B cell (primary cell): ENCODE results near the gene SLPI. TPM values are rescaled to one million over a fixed set of nuclear protein-coding genes. Genes with fewer than 3 reads are reported as not detected.

ENCODE experiments used
- ATAC-seq: fragments of 200-7000 bp; cut with Tn5 transposase; one replicate; pipeline ENCODE4 v1.10.0; 2021; ENCODE audit warnings: low read depth, mild to moderate bottlenecking, moderate number of reproducible peaks, moderate library complexity
- CTCF ChIA-PET: fragments of 350-600 bp; sonication (Branson Sonifier 250); formaldehyde crosslinking; loops from one replicate; lab custom pipeline; 2021; ENCODE audit warnings: antibody characterized with exemption, inconsistent platforms; lab: Charles Lee
- POLR2A ChIA-PET: fragments of 350-600 bp; sonication (Branson Sonifier 250); formaldehyde crosslinking; loops from one replicate; lab custom pipeline; 2021; ENCODE audit warnings: antibody characterized with exemption; lab: Charles Lee
- DNase-seq: peaks from one replicate; pipeline ENCODE4 v3.0.0; 2013
- H2AFZ ChIP-seq: 2 replicates; pipeline ENCODE4 v1.6.1; 2012; ENCODE audit warnings: mild to moderate bottlenecking, low read depth, low read length; ENCODE audit not compliant: insufficient read depth, poor library complexity, severe bottlenecking
- H3K27ac ChIP-seq, 2 donors: 1 replicate in 1 of 2; 2 replicates in 1 of 2; pipeline ENCODE4 v1.5.1; 2012 to 2013; ENCODE audit warnings: low read length in 2 of 2, mild to moderate bottlenecking in 2 of 2, moderate library complexity in 1 of 2
- H3K27me3 ChIP-seq, 4 experiments: fragments of 200-600 bp in 1 of 4; sonication (generic) in 1 of 4; replicated peaks in 1 of 4; 1 replicate in 2 of 4; 2 replicates in 2 of 4; pipeline versions ENCODE4 v1.6.1 to v1.7.0; 2013 to 2016; ENCODE audit warnings: low read length in 3 of 4, mild to moderate bottlenecking in 2 of 4, mixed read lengths in 1 of 4, moderate library complexity in 1 of 4; ENCODE audit not compliant: insufficient read depth in 4 of 4, control insufficient read depth in 3 of 4; ENCODE audit errors: control extremely low read depth in 1 of 4
- H3K36me3 ChIP-seq, 2 experiments: replicated peaks in 1 of 2; 1 replicate in 1 of 2; 2 replicates in 1 of 2; pipeline versions ENCODE4 v1.6.1 to v1.7.1; 2013; ENCODE audit warnings: low read length in 1 of 2; ENCODE audit not compliant: insufficient read depth in 2 of 2, control insufficient read depth in 1 of 2; ENCODE audit errors: control extremely low read depth in 1 of 2, extremely low read depth in 1 of 2
- H3K4me1 ChIP-seq, 2 donors: fragments of 200-600 bp in 1 of 2; sonication (generic) in 1 of 2; 1 replicate in 1 of 2; 2 replicates in 1 of 2; pipeline versions ENCODE4 v1.5.1 to v1.6.1; 2013 to 2017; ENCODE audit warnings: low read length in 2 of 2; ENCODE audit not compliant: control insufficient read depth in 2 of 2, insufficient read depth in 2 of 2
- H3K4me2 ChIP-seq: replicated peaks from 2 replicates; pipeline ENCODE3; 2012; ENCODE audit warnings: mild to moderate bottlenecking, low read depth, low read length; ENCODE audit not compliant: poor library complexity, severe bottlenecking
- H3K4me3 ChIP-seq, 5 experiments: fragments of 200-600 bp in 1 of 5; sonication (generic) in 1 of 5; 1 replicate in 3 of 5; 2 replicates in 2 of 5; pipeline versions ENCODE4 v1.5.1 to v1.7.0; 2011 to 2016; ENCODE audit warnings: low read length in 4 of 5, mild to moderate bottlenecking in 4 of 5, low read depth in 2 of 5, control low read depth in 1 of 5, moderate library complexity in 1 of 5; ENCODE audit not compliant: insufficient read depth in 1 of 5; ENCODE audit errors: control extremely low read depth in 1 of 5, extremely low read depth in 1 of 5
- H3K79me2 ChIP-seq: fragments of 200-600 bp; sonication (generic); one replicate; pipeline ENCODE4 v1.6.0; 2016; ENCODE audit warnings: low read length; ENCODE audit not compliant: control insufficient read depth, insufficient read depth
- H3K9ac ChIP-seq: fragments of 200-600 bp; sonication (generic); 2 replicates; pipeline ENCODE4 v1.6.1; 2017; ENCODE audit warnings: mild to moderate bottlenecking, low read length, moderate library complexity
- H3K9me3 ChIP-seq, 3 donors: one replicate each; pipeline versions ENCODE4 v1.6.1 to v1.7.1; 2013; ENCODE audit warnings: low read length in 2 of 3; ENCODE audit not compliant: control insufficient read depth in 2 of 3, insufficient read depth in 1 of 3; ENCODE audit errors: control extremely low read depth in 1 of 3
- H4K20me1 ChIP-seq: 2 replicates; pipeline ENCODE4 v1.6.0; 2012; ENCODE audit warnings: mild to moderate bottlenecking, low read length; ENCODE audit not compliant: insufficient read depth, control insufficient read depth, poor library complexity, severe bottlenecking
- H3K27ac Mint-ChIP-seq: one replicate; pipeline ENCODE4 v1.8.0; 2021; ENCODE audit warnings: mixed read lengths
- H3K27me3 Mint-ChIP-seq: one replicate; pipeline ENCODE4 v1.8.0; 2021; ENCODE audit warnings: mixed read lengths
- H3K4me1 Mint-ChIP-seq: one replicate; pipeline ENCODE4 v1.8.0; 2021; ENCODE audit warnings: mixed read lengths
- H3K4me3 Mint-ChIP-seq: one replicate; pipeline ENCODE4 v1.8.0; 2021; ENCODE audit warnings: mixed read lengths
- H3K9me3 Mint-ChIP-seq: one replicate; pipeline ENCODE4 v1.8.0; 2022; ENCODE audit warnings: mixed read lengths; ENCODE audit not compliant: insufficient read depth
- EZH2 ChIP-seq: IDR thresholded peaks from 2 replicates; pipeline ENCODE4 v1.6.1; 2012; ENCODE audit warnings: borderline replicate concordance, low read depth, mild to moderate bottlenecking, moderate library complexity, low read length; ENCODE audit not compliant: insufficient read depth, poor library complexity, severe bottlenecking
- WGBS: methylation state at CpG from one replicate; pipeline ENCODE4 v1.1.5; 2013; ENCODE audit warnings: missing lambda C conversion rate; ENCODE audit not compliant: insufficient coverage; 5-methylcytosine and 5-hydroxymethylcytosine counted together
- intact Hi-C: fragments of 100-400 bp; cut with micrococcal nuclease; formaldehyde crosslinking; loops from one replicate; pipeline ENCODE4 v1.10.0; 2022
- polyA plus RNA-seq: library from polyadenylated mRNA; depleted of rRNA; stranded (reverse); fragments of >200 nt; gene quantifications from 2 replicates; pipeline ENCODE4 v1.2.3, GENCODE V29; 2012
- total RNA-seq, 2 donors: library from RNA; stranded (reverse); fragments of 120-200 nt in 1 of 2; gene quantifications; 1 replicate in 1 of 2; 2 replicates in 1 of 2; pipeline versions ENCODE4 v1.2.3 to v1.2.4, GENCODE V29; 2013 to 2022
- TF ChIP-seq, protein P1 (sequence below): fragments of 200-600 bp; IDR thresholded peaks from one replicate; pipeline ENCODE4 v1.8.0; 2022; ENCODE audit warnings: antibody characterized with exemption, mild to moderate bottlenecking

SLPI gene
- total and polyA plus RNA-seq, 2 donors (not counting 1 experiment from before 2014, with no cell fraction given), result not detected

DNA sequence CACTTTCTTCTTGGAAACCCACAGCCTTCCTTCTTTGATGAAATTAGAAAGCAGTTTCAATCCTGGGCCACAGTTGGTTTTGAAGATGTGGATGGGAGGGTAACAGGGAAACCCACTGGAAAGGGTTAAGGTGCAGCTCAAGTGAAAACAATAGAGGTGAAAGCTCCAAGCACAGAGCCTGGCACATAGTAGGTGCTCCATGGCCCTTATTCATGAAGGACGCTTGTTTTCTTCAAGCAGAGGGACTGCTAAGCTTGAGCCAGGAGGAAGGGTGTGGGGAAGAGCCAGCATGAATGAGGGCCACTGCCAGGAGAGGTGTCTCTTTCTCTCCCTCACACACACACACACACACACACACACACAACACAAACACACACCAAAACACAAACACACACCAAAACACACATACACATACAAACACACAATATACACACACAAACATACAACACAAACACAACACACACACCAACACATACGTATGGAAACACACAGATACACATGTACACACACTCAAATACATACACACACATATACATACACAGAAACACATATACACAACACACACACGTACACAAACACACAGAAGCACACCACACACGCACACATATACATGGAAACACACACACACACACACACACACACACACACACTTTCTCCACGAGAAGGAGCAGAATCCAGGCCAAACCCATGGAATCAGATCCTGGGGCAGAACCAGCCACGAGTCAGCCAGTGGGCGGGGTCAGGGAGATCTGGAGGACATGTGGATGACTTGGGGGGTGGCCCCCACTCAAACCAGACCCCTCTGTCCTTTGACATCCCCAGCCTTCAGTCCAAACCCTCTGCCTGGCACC, 28.6 kb upstream of the SLPI start:
- Histone ChIP-seq H2AFZ (no peak overlapping the region), H3K27ac (no peak overlapping the region), H4K20me1 (no peaks in the 10 kb centered on the region), H3K9me3 (no peaks in the 10 kb centered on the region), H3K36me3 (no peaks in the 10 kb centered on the region), H3K79me2 (no peaks in the 10 kb centered on the region), H3K4me3 (no peak overlapping the region), H3K9ac (no peak overlapping the region), H3K4me2 (no peak overlapping the region), H3K4me1 (no peaks in the 10 kb centered on the region), H3K27me3 (peaks cover 0 to 11% (median 0%) of the 10 kb centered on the region in 4 experiments)
- no peaks in the 10 kb centered on the region for H3K4me1 Mint-ChIP-seq
- ATAC-seq, result no peak
- TF ChIP-seq, protein P1, sequence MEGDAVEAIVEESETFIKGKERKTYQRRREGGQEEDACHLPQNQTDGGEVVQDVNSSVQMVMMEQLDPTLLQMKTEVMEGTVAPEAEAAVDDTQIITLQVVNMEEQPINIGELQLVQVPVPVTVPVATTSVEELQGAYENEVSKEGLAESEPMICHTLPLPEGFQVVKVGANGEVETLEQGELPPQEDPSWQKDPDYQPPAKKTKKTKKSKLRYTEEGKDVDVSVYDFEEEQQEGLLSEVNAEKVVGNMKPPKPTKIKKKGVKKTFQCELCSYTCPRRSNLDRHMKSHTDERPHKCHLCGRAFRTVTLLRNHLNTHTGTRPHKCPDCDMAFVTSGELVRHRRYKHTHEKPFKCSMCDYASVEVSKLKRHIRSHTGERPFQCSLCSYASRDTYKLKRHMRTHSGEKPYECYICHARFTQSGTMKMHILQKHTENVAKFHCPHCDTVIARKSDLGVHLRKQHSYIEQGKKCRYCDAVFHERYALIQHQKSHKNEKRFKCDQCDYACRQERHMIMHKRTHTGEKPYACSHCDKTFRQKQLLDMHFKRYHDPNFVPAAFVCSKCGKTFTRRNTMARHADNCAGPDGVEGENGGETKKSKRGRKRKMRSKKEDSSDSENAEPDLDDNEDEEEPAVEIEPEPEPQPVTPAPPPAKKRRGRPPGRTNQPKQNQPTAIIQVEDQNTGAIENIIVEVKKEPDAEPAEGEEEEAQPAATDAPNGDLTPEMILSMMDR, result no peak
- no peak for TF ChIP-seq EZH2
- H3K27ac Mint-ChIP-seq, result no peak overlapping the region
- intact Hi-C loops, result no loop called here
- 83% methylated on average over 3 of the region's 7 CpGs for WGBS
- POLR2A ChIA-PET, result no interaction called here
- no peak overlapping the region for H3K4me3 Mint-ChIP-seq
- no peaks in the 10 kb centered on the region for H3K9me3 Mint-ChIP-seq
- peaks cover 55% of the 10 kb centered on the region for H3K27me3 Mint-ChIP-seq
- no peak for DNase-seq
- CTCF ChIA-PET, result interaction anchor here (0.7 to 2.1 kb wide), 4 partner anchors 9 to 29 kb away, joined by 3 to 14 read pairs (median 4); no protein-coding TSS in a partner anchor

DNA sequence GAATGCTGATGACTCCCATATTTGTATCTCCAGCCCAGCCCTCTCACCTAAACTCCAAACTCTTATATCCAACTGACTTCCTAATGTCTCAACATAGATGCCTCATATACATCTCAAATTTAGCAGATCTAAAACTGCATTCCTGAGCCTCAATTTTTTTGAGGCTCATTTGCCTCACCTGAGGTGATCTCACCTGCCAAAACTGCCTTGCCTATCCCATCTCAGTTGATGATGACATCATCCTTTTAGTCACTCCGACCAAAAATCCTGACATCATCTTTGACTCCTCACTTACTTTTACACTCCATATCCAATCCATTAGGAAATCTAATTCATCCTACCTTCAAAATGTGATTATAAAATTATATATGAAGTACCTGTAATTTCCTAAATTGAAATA, 25.6 kb upstream of the SLPI start:
- Histone ChIP-seq H3K4me2 (no peak overlapping the region), H3K27me3 (peaks cover 0 to 9% (median 2%) of the 10 kb centered on the region in 4 experiments), H3K4me3 (no peak overlapping the region), H4K20me1 (no peaks in the 10 kb centered on the region), H3K9me3 (no peaks in the 10 kb centered on the region), H3K36me3 (no peaks in the 10 kb centered on the region), H3K4me1 (no peaks in the 10 kb centered on the region), H3K79me2 (no peaks in the 10 kb centered on the region), H2AFZ (no peak overlapping the region), H3K9ac (no peak overlapping the region), H3K27ac (no peak overlapping the region)
- no peak for ATAC-seq
- no peaks in the 10 kb centered on the region for H3K9me3 Mint-ChIP-seq
- POLR2A ChIA-PET, result no interaction called here
- H3K4me1 Mint-ChIP-seq, result no peaks in the 10 kb centered on the region
- CTCF ChIA-PET, result interaction anchor here (1.0 to 1.4 kb wide), 2 partner anchors 11 to 14 kb away, joined by 3 to 4 read pairs; no protein-coding TSS in a partner anchor
- WGBS, result 100% methylated on average over 1 of the region's 1 CpG
- TF ChIP-seq EZH2, result no peak
- TF ChIP-seq, protein P1, result no peak
- no peak overlapping the region for H3K27ac Mint-ChIP-seq
- no peak for DNase-seq
- intact Hi-C loops, result no loop called here
- H3K4me3 Mint-ChIP-seq, result no peak overlapping the region
- H3K27me3 Mint-ChIP-seq, result peaks cover 57% of the 10 kb centered on the region
